ENCODE results near the gene KRTAP2-4. TPM values are rescaled to one million over a fixed set of nuclear protein-coding genes. Genes with fewer than 3 reads are reported as not detected.
"Not testable (repeated sequence)": the region's sequence is repeated elsewhere in the genome, so short reads cannot be mapped to it uniquely, and the experiment has no call there.

The KRTAP2-4 gene
- total RNA-seq, 1 experiment from 2014 or later: not detected

DNA sequence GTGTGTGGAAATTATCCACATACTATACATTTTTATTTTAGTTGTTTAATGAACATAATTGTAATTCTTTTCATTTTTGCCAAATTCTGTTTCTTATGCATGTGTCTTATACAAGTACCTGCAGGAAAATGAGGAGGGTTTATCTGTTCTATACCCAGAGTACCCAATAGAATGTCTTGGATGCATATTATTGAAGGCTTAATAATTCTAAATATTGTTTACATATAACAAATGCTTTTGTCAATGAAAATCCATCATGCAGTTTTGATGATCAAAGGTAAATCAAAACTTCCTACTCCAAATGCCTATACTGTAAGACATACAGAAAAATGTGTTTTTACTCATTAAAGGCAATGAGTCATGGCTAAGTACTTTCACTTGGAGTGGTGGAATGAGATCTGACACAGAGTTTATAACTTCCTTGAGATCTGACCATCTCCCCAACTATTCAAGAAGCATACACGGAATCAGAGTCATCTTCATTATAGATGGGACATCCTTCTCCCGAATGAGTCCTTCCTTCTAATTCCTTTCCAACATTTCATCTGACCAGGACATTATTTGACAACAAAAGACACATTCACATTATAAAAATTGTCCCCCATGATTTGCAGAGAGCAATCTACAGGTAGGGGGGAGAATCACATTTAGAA lies 38.8 kb upstream of the KRTAP2-4 start:
- not testable (repeated sequence) for H3K23ac ChIP-seq (ENCODE audit: insufficient read length, low read depth, low read length); H4K5ac ChIP-seq (ENCODE audit: insufficient read length, low read depth, low read length); H3T11ph ChIP-seq (ENCODE audit: low read length); H4K8ac ChIP-seq (replicated peaks; ENCODE audit: insufficient read length, low read depth, low read length); H3K56ac ChIP-seq (ENCODE audit: insufficient read length, low read depth, low read length); H2BK5ac ChIP-seq (ENCODE audit: insufficient read length, low read length); H3K23me2 ChIP-seq (ENCODE audit: insufficient read length, low read depth, low read length, poor library complexity, severe bottlenecking); H3K27ac ChIP-seq (ENCODE audit: insufficient read length, low read depth, low read length); H3K4me2 ChIP-seq (ENCODE audit: insufficient read depth, insufficient read length, low read length); DNase-seq; H3K27ac Mint-ChIP-seq; H3K79me2 ChIP-seq (ENCODE audit: insufficient read depth, low read length); H3K27me3 Mint-ChIP-seq (ENCODE audit: low read depth); H2BK120ac ChIP-seq (ENCODE audit: low read depth, low read length, poor library complexity, severe bottlenecking); H2AK5ac ChIP-seq (ENCODE audit: insufficient read length, low read length); H3K4me3 Mint-ChIP-seq; H3K9me3 Mint-ChIP-seq; H3K27me3 ChIP-seq (ENCODE audit: insufficient read depth, low read length); H2BK12ac ChIP-seq (ENCODE audit: insufficient read length, low read depth, low read length); H3K4me1 ChIP-seq (ENCODE audit: insufficient read depth, low read length); H3K4ac ChIP-seq (ENCODE audit: low read depth, low read length); H2BK20ac ChIP-seq (ENCODE audit: low read depth, low read length, poor library complexity, severe bottlenecking); H3K14ac ChIP-seq (ENCODE audit: insufficient read depth, low read length); H3K36me3 Mint-ChIP-seq (ENCODE audit: insufficient read depth in 1 of 3, low read depth in 3 of 3); H3K9me3 ChIP-seq (ENCODE audit: control insufficient read depth, low read depth, low read length); H2AFZ ChIP-seq (ENCODE audit: low read length); H3K9ac ChIP-seq (ENCODE audit: extremely low read depth, insufficient read length, low read length); H2BK15ac ChIP-seq (ENCODE audit: low read depth, low read length); H4K20me1 ChIP-seq (ENCODE audit: control insufficient read depth, insufficient read depth, insufficient read length); H4K91ac ChIP-seq (ENCODE audit: insufficient read length, low read depth, low read length); H3K79me1 ChIP-seq (ENCODE audit: insufficient read depth, low read depth, low read length, poor library complexity, severe bottlenecking); H3K18ac ChIP-seq (ENCODE audit: insufficient read length, low read depth, low read length)
- peaks cover 53 to 54% of the 10 kb centered on the region in 2 experiments for H3K4me1 Mint-ChIP-seq
- no CpG with 5 or more reads among the region's 2 CpGs for WGBS (ENCODE audit: extremely low coverage, insufficient read length, low lambda C conversion rate)
